ENCODE measurements around the gene CTXND2. TPM values are rescaled to one million over a fixed set of nuclear protein-coding genes. Genes with fewer than 3 reads are reported as not detected.
A peak's percentile ranks its signal among the peaks of the same experiment; 100 is the strongest.
"Not testable (repeated sequence)": the region's sequence is repeated elsewhere in the genome, so short reads cannot be mapped to it uniquely, and the experiment has no call there.

Gene CTXND2
- total RNA-seq, 2 donors from 2014 or later, result not detected

DNA sequence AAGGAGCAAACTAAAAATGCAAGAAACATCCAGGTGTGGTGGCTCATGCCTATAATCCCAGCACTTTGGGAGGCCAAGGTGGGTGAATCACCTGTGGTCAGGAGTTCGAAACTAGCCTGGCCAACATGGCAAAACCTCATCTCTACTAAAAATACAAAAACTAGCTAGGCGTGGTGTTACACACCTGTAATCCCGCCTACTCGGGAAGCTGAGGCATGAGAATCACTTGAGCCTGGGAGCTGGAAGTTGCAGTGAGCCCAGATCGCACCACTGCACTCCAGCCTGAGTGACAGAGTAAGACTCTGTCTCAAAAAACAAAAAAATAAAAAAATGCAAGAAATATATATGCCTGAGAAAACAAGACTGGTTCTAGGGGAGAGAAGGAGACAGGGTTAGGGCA lies 3.8 kb upstream of the CTXND2 start:
- intact Hi-C loops (cut with DNase I); DNase-seq (ENCODE audit: low spot score): not testable (repeated sequence)

DNA sequence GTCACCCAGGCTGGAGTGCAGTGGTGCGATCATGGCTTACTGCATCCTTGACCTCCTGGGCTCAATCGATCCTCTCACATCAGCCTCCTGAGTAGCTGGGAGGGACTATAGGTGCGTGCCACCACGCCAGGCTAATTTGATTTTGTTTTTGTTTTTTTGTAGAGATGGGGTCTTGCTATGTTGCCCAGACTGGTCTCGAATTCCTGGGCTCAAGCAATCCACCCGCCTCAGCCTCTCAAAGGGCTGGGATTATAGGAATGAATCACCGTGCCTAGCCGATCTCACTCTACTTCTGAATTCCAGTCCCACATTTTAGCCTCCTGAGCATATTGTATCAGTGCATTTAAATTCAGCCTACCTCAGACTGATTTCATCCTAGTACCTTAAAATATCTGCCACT lies 1.8 kb downstream of the CTXND2 start:
- DNase-seq (ENCODE audit: low spot score), result no peak
- intact Hi-C loops (cut with DNase I), result no loop called here

DNA sequence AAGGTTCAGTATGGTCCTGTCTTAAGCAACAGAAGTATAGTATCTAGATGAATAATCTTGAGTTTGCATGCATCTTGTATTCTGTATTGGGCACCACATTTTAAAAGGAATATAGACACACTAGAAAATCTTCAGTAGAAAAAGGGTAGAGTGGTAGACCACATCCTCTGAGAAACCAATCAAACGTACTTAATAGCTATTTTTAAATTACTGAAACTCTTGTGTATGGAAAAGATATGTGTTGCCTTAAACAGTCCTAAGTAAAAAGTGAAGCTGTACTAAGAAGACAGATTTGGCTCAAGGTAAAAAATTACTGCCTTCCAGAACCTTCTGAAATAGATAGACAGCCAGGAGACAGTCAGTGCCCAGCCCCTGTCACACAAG lies 3.1 kb downstream of the CTXND2 start:
- DNase-seq (ENCODE audit: low spot score), result no peak
- intact Hi-C loops (cut with DNase I), result no loop called here

DNA sequence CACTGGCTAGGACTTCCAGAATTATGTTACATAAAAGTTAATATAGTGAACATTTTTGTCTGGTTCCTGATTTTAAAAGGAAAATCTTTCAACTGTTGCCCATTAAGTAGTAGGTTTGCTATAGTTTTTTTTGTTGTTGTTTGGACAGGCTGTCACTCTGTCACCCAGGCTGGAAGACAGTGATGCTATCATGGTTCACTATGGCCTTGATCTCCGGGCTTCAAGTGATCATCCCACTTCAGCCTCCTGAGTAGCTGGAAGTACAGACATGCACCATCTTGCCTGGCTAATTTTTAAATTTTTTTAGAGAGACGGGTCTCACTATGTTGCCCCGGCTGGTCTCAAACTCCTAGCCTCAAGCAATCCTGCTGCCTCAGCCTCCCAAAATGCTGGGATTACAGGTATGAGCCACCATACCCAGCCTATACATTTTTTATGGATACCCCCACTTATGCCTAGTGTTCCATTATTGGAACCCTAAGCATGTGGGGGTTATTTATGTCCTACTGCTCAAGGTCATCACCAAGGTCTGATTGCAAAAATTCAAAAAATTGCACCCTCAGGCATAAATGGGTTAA lies 6.5 kb downstream of the CTXND2 start:
- intact Hi-C loops (cut with DNase I), result no loop called here
- no peak for DNase-seq (ENCODE audit: low spot score)

DNA sequence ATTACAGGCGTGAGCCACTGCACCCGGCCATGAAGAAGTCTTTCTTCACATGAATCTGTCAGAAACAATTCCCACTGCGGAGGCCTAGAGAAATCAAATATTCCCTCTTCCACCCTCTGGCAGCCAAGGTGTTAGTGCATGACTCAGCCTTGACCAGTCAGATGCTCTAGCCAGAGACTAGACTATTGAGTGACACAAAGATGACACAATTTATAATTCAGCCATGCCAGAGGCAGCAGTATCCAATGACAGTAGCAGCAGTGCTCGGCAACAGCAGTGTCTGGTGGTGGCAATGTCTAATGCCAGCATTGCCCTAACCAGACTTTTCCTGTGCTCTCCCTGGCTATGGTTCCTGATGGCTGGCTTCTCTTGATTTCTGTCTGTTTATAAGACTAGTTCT lies 8.7 kb downstream of the CTXND2 start:
- DNase-seq (ENCODE audit: low spot score), result no peak
- intact Hi-C loops (cut with DNase I), result no loop called here

DNA sequence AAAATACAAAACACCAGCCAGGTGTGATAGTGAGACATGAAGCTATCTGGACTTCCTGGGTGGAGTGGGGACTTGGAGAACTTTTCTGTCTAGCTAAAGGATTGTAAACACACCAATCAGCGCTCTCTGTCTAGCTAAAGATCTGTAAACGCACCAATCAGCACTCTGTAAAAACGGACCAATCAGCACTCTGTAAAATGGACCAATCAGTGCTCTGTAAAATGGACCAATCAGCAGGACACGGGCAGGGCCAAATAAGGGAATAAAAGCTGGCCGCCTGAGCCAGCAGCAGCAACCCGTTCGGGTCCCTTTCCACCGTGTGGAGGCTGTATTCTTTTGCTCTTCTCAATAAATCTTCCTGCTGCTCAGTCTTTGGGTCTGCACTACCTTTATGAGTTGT lies 12.9 kb downstream of the CTXND2 start:
- DNase-seq (ENCODE audit: low spot score); intact Hi-C loops (cut with DNase I): not testable (repeated sequence)

DNA sequence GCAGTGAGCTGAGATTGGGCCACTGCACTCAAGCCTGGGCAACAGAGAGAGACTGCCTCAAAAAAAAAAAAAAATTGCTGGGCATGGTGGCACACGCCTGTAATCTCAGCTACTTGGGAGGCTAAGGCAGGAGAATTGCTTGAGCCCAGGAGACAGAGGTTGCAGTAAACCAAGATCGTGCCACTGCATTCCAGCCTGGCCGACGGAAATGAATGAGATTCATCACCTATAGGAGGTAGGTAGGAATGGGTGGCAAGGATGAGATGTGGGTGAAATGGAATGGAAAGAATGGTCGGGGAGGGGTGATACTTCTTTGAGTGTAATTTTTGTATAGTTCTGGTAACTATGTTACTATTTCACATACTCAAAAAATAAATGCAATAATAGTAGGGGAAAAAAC lies 15.4 kb downstream of the CTXND2 start:
- no peak for DNase-seq (ENCODE audit: low spot score)
- intact Hi-C loops (cut with DNase I), result no loop called here

DNA sequence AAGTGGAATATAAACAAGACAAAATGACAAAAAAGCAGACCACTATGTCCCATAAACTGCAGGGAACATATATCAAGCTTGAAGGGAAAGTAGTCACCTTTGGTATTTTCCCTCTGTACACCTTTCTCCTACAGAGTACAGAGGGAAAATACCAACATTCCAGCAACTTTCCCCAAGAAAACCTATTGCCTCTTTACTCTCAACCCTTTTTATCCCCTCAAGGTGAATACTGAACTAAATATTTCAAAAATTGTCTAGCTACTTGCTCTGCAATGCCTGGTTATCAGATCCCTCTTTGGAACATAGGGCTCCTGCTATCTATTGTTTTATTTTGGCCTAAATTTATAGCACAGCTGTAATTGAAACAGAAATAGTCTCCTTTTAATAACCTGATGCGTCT lies 15.8 kb downstream of the CTXND2 start:
- intact Hi-C loops (cut with DNase I), result no loop called here
- no peak for DNase-seq (ENCODE audit: low spot score)

DNA sequence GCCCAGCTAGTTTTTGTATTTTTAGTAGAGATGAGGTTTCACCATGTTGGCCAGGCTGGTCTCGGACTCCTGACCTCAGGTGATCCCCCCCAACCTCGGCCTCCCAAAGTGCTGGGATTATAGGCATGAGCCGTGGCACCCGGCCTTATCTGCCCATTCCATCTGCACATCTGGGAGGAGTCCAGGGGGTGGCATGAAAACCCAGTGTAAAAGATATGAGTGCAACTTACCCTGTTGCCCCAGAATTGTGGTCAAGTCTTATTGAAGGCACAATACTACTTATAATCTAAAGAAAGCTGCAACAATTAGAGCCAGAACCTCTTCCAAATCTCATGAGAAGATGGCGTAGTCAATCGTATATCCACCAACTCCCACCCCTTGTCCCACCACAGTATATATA lies 18.4 kb downstream of the CTXND2 start:
- DNase-seq (ENCODE audit: low spot score), result no peak
- intact Hi-C loops (cut with DNase I), result no loop called here

DNA sequence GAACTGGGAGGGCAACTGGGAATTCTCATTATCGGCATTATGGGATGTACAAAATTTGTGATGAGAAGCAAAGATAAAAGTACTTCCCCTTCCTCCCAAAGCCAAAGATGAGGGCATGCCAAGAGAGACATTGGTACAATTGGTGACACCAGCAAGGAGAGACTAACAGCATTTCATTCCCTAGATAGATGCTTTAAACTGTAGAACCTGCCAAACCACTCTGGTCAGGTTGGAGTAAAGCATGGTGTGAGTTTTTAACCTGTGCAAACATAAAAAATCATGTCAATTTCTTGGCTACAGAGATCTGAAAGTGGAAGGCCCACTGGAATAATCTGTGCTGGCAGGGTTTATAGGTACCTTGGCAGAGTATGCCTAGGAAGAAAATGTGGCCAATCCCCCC lies 19.4 kb downstream of the CTXND2 start:
- intact Hi-C loops (cut with DNase I), result no loop called here
- no peak for DNase-seq (ENCODE audit: low spot score)

DNA sequence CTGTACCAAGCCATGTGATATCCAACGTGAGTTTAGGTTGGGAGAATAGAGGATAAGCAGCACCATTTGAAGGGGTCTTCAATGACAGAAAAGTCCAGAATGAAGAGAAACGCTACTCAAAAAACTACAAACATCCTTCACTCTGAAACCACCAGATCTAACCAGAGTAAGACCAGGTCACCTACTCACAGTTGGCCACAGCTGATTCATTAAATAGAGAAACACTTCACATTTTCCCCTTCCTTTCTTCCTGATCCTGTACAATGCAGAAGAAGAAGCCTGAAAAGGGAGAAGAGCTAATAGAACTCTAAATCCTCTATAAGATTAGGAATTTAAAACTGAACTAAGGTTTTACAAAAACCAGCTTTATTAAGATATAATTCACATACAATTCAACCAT lies 19.9 kb downstream of the CTXND2 start:
- no peak for DNase-seq (ENCODE audit: low spot score)
- intact Hi-C loops (cut with DNase I), result no loop called here

DNA sequence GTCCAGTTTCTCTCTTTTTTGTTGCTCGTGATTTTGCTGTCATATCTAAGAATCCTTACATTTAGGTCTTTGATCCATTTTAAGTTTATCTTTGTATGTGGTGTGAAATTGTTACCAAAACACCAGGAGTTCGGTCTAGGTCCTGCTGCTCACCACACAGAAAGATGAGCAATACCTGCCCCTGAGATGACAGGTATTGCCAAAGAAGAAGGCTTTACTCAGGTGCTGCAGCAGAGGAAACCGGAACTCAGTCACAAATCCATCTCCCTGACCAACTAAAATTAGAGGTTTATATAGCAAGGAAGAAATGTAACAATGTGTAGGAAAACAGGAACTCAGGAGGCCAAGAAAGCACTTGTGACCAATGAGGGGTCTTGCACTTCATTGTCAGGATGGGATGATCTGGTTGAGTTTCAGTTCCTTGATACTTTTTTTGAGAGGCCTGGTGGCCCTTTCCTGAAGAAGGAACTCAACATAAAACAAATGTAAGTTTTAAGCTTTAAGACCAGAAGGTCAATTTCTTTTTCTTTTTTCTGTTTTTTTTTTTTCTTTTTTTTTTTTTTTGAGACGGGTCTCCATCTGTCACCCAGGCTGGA lies 22.7 kb downstream of the CTXND2 start:
- no peak for DNase-seq (ENCODE audit: low spot score)
- intact Hi-C loops (cut with DNase I), result no loop called here

DNA sequence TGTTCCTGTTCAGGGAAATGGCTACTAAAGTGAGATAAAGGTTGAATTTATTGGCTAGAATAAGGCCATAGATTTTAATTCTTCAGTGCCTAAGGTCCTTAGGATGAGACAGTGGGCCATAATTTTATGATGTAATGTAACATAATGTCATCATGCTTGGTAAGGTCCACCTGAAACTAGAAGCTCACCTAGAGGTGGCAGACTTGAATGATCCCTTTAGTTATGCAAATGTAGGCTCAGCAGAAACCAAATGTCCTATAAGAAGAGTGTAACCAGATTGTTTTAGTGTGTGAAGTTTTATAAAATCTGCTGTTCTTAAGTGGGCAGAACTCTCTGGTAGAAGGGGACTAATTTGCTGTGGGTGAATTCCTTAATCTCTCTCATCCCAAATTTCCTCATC lies 25.7 kb downstream of the CTXND2 start:
- DNase-seq (ENCODE audit: low spot score), result no peak
- intact Hi-C loops (cut with DNase I), result no loop called here

DNA sequence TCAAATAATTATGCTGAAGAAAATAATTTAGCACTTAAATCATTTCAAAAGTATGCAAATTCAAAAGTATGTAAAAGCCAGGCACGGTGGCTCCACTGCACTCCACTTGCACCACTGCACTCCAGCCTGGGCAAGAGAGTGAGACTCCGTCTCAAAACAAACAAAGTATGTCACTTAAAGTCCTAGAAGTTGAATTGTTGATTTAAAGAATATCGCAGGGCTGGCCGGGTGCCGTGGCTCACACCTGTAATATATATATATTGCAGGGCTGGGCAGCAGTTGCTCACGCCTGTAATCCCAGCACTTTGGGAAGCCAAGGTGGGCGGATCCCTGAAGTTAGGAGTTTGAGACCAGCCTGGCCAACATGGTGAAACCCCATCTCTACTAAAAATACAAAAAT lies 30.5 kb downstream of the CTXND2 start:
- no peak for DNase-seq (ENCODE audit: low spot score)
- intact Hi-C loops (cut with DNase I), result no loop called here

DNA sequence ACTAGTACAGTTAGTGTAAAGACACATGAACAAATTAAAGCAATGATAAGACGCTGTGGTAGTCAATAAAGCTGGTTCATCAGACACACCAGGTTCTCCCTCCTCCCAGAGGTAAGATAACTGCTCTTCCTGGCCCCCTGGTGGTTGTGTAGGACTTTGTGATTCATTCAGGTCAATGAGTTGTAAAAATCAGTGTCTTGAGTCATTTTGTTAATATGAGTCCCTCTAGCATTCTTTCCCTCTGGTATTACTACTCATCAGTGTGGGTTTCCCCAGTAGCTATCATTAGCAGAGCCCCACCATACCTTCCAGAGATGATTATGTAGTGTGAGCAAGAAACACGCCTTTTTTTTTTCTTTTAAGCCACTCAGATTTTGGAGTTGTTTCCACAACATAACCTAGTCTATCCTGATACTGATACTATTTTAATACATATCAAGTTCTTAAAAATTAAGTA lies 35.6 kb downstream of the CTXND2 start:
- DNase-seq (ENCODE audit: low spot score), result no peak
- intact Hi-C loops (cut with DNase I), result no loop called here

DNA sequence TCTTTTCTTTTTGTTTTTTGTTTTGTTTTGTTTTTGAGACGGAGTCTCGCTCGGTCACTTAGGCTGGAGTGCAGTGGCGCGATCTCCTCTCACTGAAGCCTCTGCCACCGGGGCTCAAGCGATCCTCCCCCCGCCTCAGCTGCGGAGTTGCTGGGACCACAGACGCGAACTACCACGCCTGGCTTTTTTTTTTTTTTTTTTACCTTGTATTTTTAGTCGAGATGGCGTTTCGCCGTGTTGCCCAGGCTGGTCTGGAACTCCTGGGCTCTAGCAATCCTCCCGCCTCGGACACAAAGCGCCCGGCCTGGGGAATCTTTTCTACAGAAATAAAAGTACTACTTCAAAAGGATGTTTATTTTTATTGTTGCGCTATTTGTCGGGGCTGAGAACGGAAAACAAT lies 38.1 kb downstream of the CTXND2 start:
- DNase-seq (ENCODE audit: low spot score), result no peak
- intact Hi-C loops (cut with DNase I), result no loop called here

DNA sequence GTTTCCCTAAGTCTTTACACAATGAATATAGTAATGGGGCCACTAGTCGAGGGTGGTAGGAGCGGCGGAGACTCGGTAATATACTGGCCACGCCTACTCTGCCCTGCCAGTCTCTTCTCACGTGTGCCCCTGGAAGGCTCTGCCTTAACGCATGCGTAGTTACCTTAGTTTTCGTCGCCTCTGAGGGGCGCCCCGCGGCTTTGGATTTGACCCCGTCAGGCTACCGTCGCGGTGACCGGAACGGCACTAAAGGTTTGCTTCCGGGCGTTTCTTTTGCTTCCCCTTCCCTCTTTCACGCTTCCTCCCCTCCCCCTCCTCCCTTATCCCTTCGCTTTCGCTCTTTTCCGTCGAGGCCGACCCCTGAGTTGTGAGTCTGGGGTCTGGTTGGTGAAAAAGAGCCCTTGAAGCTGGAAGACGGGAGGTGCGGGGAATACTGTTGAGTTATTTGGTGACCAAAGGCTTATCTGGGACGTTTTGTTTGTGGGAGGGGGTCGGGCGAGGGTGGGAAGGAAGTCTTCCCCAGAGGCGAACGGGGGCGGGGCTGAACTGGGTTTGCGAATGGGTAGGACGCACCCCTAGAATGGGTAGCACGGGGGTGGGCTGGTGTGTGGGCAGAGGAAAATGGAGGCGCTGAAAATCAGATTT lies 39.3 kb downstream of the CTXND2 start, which contains the start of gene SETDB1:
Gene SETDB1, plus strand, starts transcription at position 267 of the 645 bp plus-strand sequence. CDS start 1,352 bp downstream, outside the sequence.
- DNase-seq (ENCODE audit: low spot score), result peak; percentile 98
- intact Hi-C loops (cut with DNase I), result no loop called here

DNA sequence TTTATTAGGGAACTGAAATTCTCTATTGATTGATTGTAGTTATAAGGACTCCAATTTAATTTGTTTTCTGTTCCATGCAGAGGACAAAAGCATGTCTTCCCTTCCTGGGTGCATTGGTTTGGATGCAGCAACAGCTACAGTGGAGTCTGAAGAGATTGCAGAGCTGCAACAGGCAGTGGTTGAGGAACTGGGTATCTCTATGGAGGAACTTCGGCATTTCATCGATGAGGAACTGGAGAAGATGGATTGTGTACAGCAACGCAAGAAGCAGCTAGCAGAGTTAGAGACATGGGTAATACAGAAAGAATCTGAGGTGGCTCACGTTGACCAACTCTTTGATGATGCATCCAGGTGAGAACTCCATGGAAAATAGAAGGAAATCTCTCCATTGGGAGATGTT lies 40.7 kb downstream of the CTXND2 start:
- no peak for DNase-seq (ENCODE audit: low spot score)
- intact Hi-C loops (cut with DNase I), result no loop called here

DNA sequence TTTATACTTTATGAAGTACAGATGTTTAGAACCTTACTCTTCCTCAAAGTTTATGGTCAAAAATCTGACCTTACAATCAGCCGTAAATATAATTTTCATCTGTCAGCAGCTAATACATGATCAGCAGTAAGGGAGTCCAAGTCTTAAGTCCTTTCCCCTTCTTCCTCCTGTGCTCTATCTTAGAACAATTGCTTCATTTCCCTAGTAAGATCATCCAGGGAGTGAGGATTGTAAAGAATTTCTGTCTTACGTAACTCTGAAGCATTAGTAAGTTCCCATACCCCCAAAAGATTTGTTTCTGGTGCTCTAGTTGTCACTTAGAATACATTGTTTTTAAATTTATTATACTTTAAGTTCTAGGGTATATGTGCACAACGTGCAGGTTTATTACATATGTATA lies 41.4 kb downstream of the CTXND2 start:
- no peak for DNase-seq (ENCODE audit: low spot score)
- intact Hi-C loops (cut with DNase I), result no loop called here

DNA sequence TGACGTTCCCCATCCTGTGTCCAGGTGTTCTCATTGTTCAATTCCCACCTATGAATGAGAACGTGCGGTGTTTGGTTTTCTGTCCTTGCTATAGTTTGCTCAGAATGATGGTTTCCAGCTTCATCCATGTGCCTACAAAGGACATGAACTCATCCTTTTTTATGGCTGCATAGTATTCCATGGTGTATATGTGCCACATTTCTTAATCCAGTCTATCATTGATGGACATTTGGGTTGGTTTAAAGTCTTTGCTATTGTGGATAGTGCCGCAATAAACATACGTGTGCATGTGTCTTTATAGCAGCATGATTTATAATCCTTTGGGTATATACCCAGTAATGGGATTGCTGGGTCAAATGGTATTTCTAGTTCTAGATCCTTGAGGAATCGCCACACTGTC lies 41.8 kb downstream of the CTXND2 start:
- DNase-seq (ENCODE audit: low spot score); intact Hi-C loops (cut with DNase I): not testable (repeated sequence)

DNA sequence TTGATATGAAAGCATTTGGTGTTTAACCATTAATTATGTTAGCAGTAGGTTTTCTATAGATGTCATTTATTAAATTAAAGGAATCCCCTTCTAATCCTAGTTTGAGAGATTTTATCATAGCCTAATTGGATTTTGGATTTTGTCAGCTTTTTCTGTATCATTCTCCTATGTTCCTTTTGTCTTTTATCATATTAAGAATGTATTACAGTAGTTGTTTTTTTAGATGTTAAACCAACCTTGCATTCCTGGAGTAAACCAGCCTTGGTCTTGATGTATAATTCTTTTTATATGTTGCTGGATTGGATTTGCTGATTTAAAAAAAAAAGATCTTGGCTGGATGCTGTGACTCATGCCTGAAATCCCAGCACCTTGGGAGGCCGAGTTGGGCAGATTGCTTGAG lies 44.8 kb downstream of the CTXND2 start:
- DNase-seq (ENCODE audit: low spot score), result no peak
- intact Hi-C loops (cut with DNase I), result no loop called here

Data from posterior vena cava (tissue), 2 donors.